K562 (cell line): ENCODE results near the gene BIK. TPM values are rescaled to one million over a fixed set of nuclear protein-coding genes. Genes with fewer than 3 reads are reported as not detected.

Experiments
- ATAC-seq: fragments of 200-7000 bp; cut with Tn5 transposase; 3 replicates; pipeline ENCODE4 v1.9.1; 2020; ENCODE audit warnings: moderate library complexity
- BruUV-seq: library from RNA; stranded (reverse); fragments of 400-500 nt; replicated peaks from 2 replicates; lab custom pipeline; 2021; lab: Mats Ljungman, UMichigan
- CTCF ChIA-PET: fragments of 300-600 bp; formaldehyde crosslinking; extraction: SDS; loops from one replicate; lab custom pipeline; 2021; ENCODE audit warnings: low intra/inter-chr PET ratio; lab: Yijun Ruan, JAX
- POLR2A ChIA-PET: fragments of 300-600, 350-650 bp; sonication (Branson Sonifier 250); formaldehyde crosslinking; extraction: SDS; loops from one replicate; lab custom pipeline; 2021; ENCODE audit warnings: antibody characterized with exemption, inconsistent platforms; lab: Yijun Ruan, JAX
- DNase-seq, 4 experiments: peaks; one replicate each; pipeline versions ENCODE4 v3.0.0 to v3.0.0-alpha.2; 2011 to 2018; ENCODE audit warnings: low spot score in 3 of 4, mixed read lengths in 3 of 4; ENCODE audit errors: extremely low read depth in 1 of 4
- FAIRE-seq: peaks from 2 replicates; lab custom pipeline; 2011; peaks lifted over from hg19 to GRCh38; lab: Jason Lieb, UNC
- H2AFZ ChIP-seq: 2 replicates; pipeline ENCODE4 v1.6.0; 2011; ENCODE audit warnings: low read depth, low read length, control low read depth, inconsistent platforms
- H3K27ac ChIP-seq: fragments of 200-600 bp; 3 replicates; pipeline ENCODE4 v1.8.0; 2011; ENCODE audit warnings: low read depth, mild to moderate bottlenecking, control low read depth, inconsistent platforms, low read length, moderate library complexity, mixed read lengths; ENCODE audit errors: extremely low read depth
- H3K27me3 ChIP-seq, 2 experiments: fragments of 300-600 bp in 1 of 2; 2 replicates in 1 of 2; 3 replicates in 1 of 2; pipeline versions ENCODE4 v1.6.0 to v1.8.0; 2011; ENCODE audit warnings: inconsistent platforms in 2 of 2, low read length in 2 of 2, mild to moderate bottlenecking in 1 of 2, mixed read lengths in 1 of 2, moderate library complexity in 1 of 2; ENCODE audit not compliant: control insufficient read depth in 2 of 2, insufficient read depth in 2 of 2
- H3K36me3 ChIP-seq: fragments of 300-600 bp; 3 replicates; pipeline ENCODE4 v1.8.0; 2011; ENCODE audit warnings: mild to moderate bottlenecking, low read length, inconsistent platforms; ENCODE audit not compliant: control insufficient read depth, insufficient read depth
- H3K4me1 ChIP-seq, 2 experiments: fragments of 200-600 bp in 1 of 2; replicated peaks in 1 of 2; 2 replicates in 1 of 2; 3 replicates in 1 of 2; pipeline versions ENCODE4 v1.5.1 to v1.8.0; 2011; ENCODE audit warnings: inconsistent platforms in 2 of 2, low read length in 2 of 2, mild to moderate bottlenecking in 1 of 2, mixed read lengths in 1 of 2, moderate library complexity in 1 of 2; ENCODE audit not compliant: control insufficient read depth in 2 of 2, insufficient read depth in 2 of 2
- H3K4me2 ChIP-seq: 2 replicates; pipeline ENCODE4 v1.6.1; 2011; ENCODE audit warnings: low read length, control low read depth, inconsistent platforms, mixed read lengths; ENCODE audit not compliant: insufficient read depth
- H3K4me3 ChIP-seq: fragments of 200-600 bp; sonication (generic), shearing (Covaris generic); 2 replicates; pipeline ENCODE4 v1.5.1; 2016; ENCODE audit warnings: control low read depth, inconsistent platforms
- H3K79me2 ChIP-seq: fragments of 200-600 bp; 3 replicates; pipeline ENCODE4 v1.8.0; 2011; ENCODE audit warnings: low read length, inconsistent platforms; ENCODE audit not compliant: control insufficient read depth, insufficient read depth
- H3K9ac ChIP-seq, 2 experiments: 2 replicates each; pipeline versions ENCODE4 v1.6.0 to v1.6.1; 2011; ENCODE audit warnings: low read depth in 2 of 2, low read length in 2 of 2, control low read depth in 1 of 2, inconsistent platforms in 1 of 2, mild to moderate bottlenecking in 1 of 2, mixed read lengths in 1 of 2; ENCODE audit not compliant: insufficient read depth in 1 of 2
- H3K9me1 ChIP-seq: one replicate; pipeline ENCODE4 v1.6.0; 2011; ENCODE audit warnings: inconsistent platforms, mild to moderate bottlenecking, low read length, moderate library complexity; ENCODE audit not compliant: control insufficient read depth, insufficient read depth
- H3K9me3 ChIP-seq: replicated peaks from 2 replicates; pipeline ENCODE4 v1.5.1; 2011; ENCODE audit warnings: low read depth, low read length, inconsistent platforms; ENCODE audit not compliant: control insufficient read depth, insufficient read depth
- H4K20me1 ChIP-seq: replicated peaks from 2 replicates; pipeline ENCODE4 v1.6.1; 2011; ENCODE audit warnings: low read length, inconsistent platforms, mixed read lengths; ENCODE audit not compliant: control insufficient read depth, insufficient read depth
- POLR2G ChIP-seq: fragments of 200-400 bp; formaldehyde crosslinking; IDR thresholded peaks from 2 replicates; pipeline ENCODE4 v1.6.1; 2017; ENCODE audit warnings: low read depth, mild to moderate bottlenecking, antibody characterized with exemption, low read length, moderate library complexity
- RFX5 ChIP-seq: IDR thresholded peaks from 2 replicates; pipeline ENCODE4 v1.6.1; 2011; ENCODE audit warnings: low read depth, mild to moderate bottlenecking, improper control_type of control experiment, low read length
- ZBTB33 ChIP-seq: sonication (generic); formaldehyde crosslinking; IDR thresholded peaks from 2 replicates; pipeline ENCODE4 v1.8.1; 2023; ENCODE audit warnings: mild to moderate bottlenecking, missing genetic modification reagents
- WGBS: fragments of 100-300 bp; shearing (Covaris generic); methylation state at CpG from one replicate; pipeline ENCODE4 v1.1.6; 2016; ENCODE audit warnings: low coverage, mixed read lengths; ENCODE audit not compliant: insufficient coverage; ENCODE audit errors: missing lambda C conversion rate; 5-methylcytosine and 5-hydroxymethylcytosine counted together
- in situ Hi-C: fragments of 300-500 bp; cut with MboI; formaldehyde crosslinking; loops from 4 replicates; pipeline ENCODE4 v1.15.0; 2018; ENCODE audit warnings: inconsistent platforms, mixed read lengths
- intact Hi-C: fragments of 100-400 bp; cut with micrococcal nuclease; formaldehyde crosslinking; loops from 2 replicates; pipeline ENCODE4 v1.14.2; 2022
- polyA plus RNA-seq, 8 experiments: library from polyadenylated mRNA; depleted of rRNA in 4 of 8; stranded (reverse) in 5 of 8; unstranded in 3 of 8; fragments of >200 nt; fragmentation: Nextera tagmentation in 2 of 8; fragmentation: Illumina TruSeq in 1 of 8; extraction: Ambion mirVana in 2 of 8; extraction: Trizol in 1 of 8; gene quantifications; 2 replicates each; pipeline versions ENCODE4 v1.2.1 to v1.2.3, GENCODE V29; 2011 to 2014; ENCODE audit warnings: inconsistent platforms in 1 of 8, missing spikeins in 1 of 8
- total RNA-seq, 7 experiments: library from RNA; depleted of rRNA in 6 of 7; stranded (reverse); fragments of >200 nt in 6 of 7; fragmentation: Illumina TruSeq in 2 of 7; extraction: Trizol in 2 of 7; gene quantifications; 2 replicates each; pipeline versions ENCODE4 v1.2.1 to v1.2.3, GENCODE V29; 2011 to 2021; ENCODE audit warnings: low replicate concordance in 1 of 7
- TF ChIP-seq, protein P1 (sequence below), 3 experiments: fragments of 200-800 bp in 1 of 3; sonication (Bioruptor generic) in 1 of 3; sonication (generic) in 1 of 3; formaldehyde crosslinking in 1 of 3; IDR thresholded peaks; 2 replicates each; pipeline versions ENCODE4 v1.6.1 to v1.8.0; 2016 to 2022; ENCODE audit warnings: mild to moderate bottlenecking in 2 of 3, missing compliant biosample characterization in 2 of 3, missing genetic modification characterization in 2 of 3, missing genetic modification reagents in 1 of 3

The BIK gene
- total and polyA plus RNA-seq, 9 of the 15 experiments (the other 6 are each of a cell fraction or from before 2014, with no cell fraction given), result 0.08 to 0.23 (median 0.18) TPM; not detected in 4

DNA sequence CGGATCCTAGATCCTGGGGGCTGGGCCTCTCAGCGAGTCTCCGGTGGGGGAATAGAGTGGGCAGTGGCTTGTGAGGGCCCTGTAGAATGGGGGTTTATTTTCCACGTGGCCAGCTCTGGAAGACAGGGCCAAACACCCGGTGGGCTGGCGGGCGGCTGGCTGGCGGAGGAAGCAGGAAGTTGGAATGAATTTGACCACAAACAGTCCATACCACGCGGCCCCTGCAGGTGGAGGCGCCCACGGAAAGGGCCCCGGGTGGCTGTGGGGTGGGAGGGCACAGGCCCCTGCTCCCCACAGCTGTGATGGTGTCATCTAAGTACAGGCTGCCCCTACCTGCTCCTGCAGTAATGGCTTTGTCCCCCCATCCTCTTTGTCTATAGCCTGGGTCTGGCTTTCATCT is 17.6 kb downstream of the BIK start:
- Histone ChIP-seq H2AFZ (no peak overlapping the region), H3K9me1 (no peaks in the 10 kb centered on the region), H3K9ac (no peak overlapping the region), H3K79me2 (no peaks in the 10 kb centered on the region), H3K36me3 (peaks cover 13% of the 10 kb centered on the region; the same call in 1 of the 3 replicates), H3K4me2 (no peak overlapping the region), H3K4me3 (no peak overlapping the region), H3K4me1 (peaks cover 8 to 41% of the 10 kb centered on the region in 2 experiments; a peak in 4 of 5 replicates), H3K27ac (no peak overlapping the region), H3K9me3 (no peaks in the 10 kb centered on the region), H4K20me1 (no peaks in the 10 kb centered on the region), H3K27me3 (no peaks in the 10 kb centered on the region)
- BruUV-seq, result no TSS peak
- intact Hi-C loops, result no loop called here
- POLR2A ChIA-PET, result no interaction called here
- no peak for ATAC-seq
- TF ChIP-seq, protein P1, sequence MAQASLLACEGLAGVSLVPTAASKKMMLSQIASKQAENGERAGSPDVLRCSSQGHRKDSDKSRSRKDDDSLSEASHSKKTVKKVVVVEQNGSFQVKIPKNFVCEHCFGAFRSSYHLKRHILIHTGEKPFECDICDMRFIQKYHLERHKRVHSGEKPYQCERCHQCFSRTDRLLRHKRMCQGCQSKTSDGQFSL (CRISPR knock-in tag; IDR thresholded peaks at IDR 0.05), result 0 out of 2 replicates have a peak, but pooled peaks have one; percentile 19
- TF ChIP-seq, protein P1 (tag; IDR thresholded peaks at IDR 0.05), result no peak
- TF ChIP-seq ZBTB33 (CRISPR knock-in tag) (peak; percentile 91), RFX5 (no peak), POLR2G (peak; percentile 11; the same call in 1 of the 2 replicates)
- CTCF ChIA-PET, result no interaction called here
- no peak for DNase-seq
- 64% methylated on average over 8 of the region's 13 CpGs for WGBS
- in situ Hi-C loops, result no loop called here
- no peak for FAIRE-seq
